ENCODE data around the gene WASL.

Gene WASL

GRCh38 chr7:123655614-123656013, 93.2 kb downstream of the WASL start, which contains the start of gene LMOD2:
Gene LMOD2, plus strand, starts transcription at chr7:123655866. Its CDS starts 98 bp downstream, at chr7:123655964.
- H3K9me3 ChIP-seq (ENCODE audit: control insufficient read depth in 5 of 5, low read length in 5 of 5), result no peaks in the 10 kb centered on the region
- no peaks in the 10 kb centered on the region for H3K36me3 ChIP-seq (ENCODE audit: control insufficient read depth in 5 of 5, insufficient read depth in 5 of 5, low read length in 5 of 5)
- no peak within 1 kb of the TSS for H3K9ac ChIP-seq (ENCODE audit: low read length in 5 of 5)
- no peak within 1 kb of the TSS for H3K4me3 ChIP-seq (ENCODE audit: low read depth in 1 of 5, low read length in 5 of 5)
- no peaks in the 10 kb centered on the region for H3K27me3 ChIP-seq (ENCODE audit: control insufficient read depth in 5 of 5, insufficient read depth in 4 of 5, low read length in 5 of 5)
- peaks cover 0 to 15% (median 6%) of the 10 kb centered on the region in 5 donors for H3K4me1 ChIP-seq (ENCODE audit: control insufficient read depth in 5 of 5, insufficient read depth in 5 of 5, low read length in 5 of 5)
- H3K27ac ChIP-seq (ENCODE audit: low read depth, low read length), result no peak within 1 kb of the TSS

GRCh38 chr7:123653162-123653561, 95.6 kb downstream of the WASL start:
- H3K9ac ChIP-seq (ENCODE audit: low read length in 5 of 5), result no peak overlapping the region
- H3K4me1 ChIP-seq (ENCODE audit: control insufficient read depth in 5 of 5, insufficient read depth in 5 of 5, low read length in 5 of 5), result peaks cover 0 to 21% (median 6%) of the 10 kb centered on the region in 5 donors
- no peaks in the 10 kb centered on the region for H3K27me3 ChIP-seq (ENCODE audit: control insufficient read depth in 5 of 5, insufficient read depth in 4 of 5, low read length in 5 of 5)
- H3K27ac ChIP-seq (ENCODE audit: low read depth, low read length), result no peak overlapping the region
- H3K36me3 ChIP-seq (ENCODE audit: control insufficient read depth in 5 of 5, insufficient read depth in 5 of 5, low read length in 5 of 5), result no peaks in the 10 kb centered on the region
- H3K4me3 ChIP-seq (ENCODE audit: low read depth in 1 of 5, low read length in 5 of 5), result no peak overlapping the region
- H3K9me3 ChIP-seq (ENCODE audit: control insufficient read depth in 5 of 5, low read length in 5 of 5), result no peaks in the 10 kb centered on the region

GRCh38 chr7:123652406-123652805, 96.4 kb downstream of the WASL start:
- no peaks in the 10 kb centered on the region for H3K36me3 ChIP-seq (ENCODE audit: control insufficient read depth in 5 of 5, insufficient read depth in 5 of 5, low read length in 5 of 5)
- no peaks in the 10 kb centered on the region for H3K27me3 ChIP-seq (ENCODE audit: control insufficient read depth in 5 of 5, insufficient read depth in 4 of 5, low read length in 5 of 5)
- no peak overlapping the region for H3K27ac ChIP-seq (ENCODE audit: low read depth, low read length)

DNA sequence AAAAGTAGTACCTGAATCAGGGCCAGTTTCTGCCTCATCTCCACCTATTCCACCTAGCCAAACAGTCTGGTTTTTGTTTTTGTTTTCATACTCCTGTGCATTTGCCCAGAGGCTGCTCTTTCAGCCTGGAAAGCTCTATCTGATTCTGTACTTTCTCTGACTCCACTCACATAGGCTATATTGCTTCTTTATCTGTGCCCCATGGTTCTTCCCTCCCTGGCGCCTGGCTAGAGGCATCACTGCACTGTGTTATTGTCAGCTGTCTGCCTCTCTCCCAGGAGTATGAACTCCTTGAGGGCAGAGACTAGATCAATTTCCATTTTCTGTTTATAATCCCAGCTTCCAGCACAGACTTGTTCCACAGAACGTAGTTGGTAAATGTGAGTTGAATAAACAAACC, 98.2 kb downstream of the WASL start:
- H3K4me3 ChIP-seq (ENCODE audit: low read depth in 1 of 5, low read length in 5 of 5), result no peak overlapping the region

More at GRCh38 chr7:123652406-123652805, 96.4 kb downstream of the WASL start:
- Histone ChIP-seq H3K4me3 (ENCODE audit: low read depth in 1 of 5, low read length in 5 of 5) (no peak overlapping the region), H3K9ac (ENCODE audit: low read length in 5 of 5) (no peak overlapping the region), H3K4me1 (ENCODE audit: control insufficient read depth in 5 of 5, insufficient read depth in 5 of 5, low read length in 5 of 5) (peaks cover 0 to 19% (median 6%) of the 10 kb centered on the region in 5 donors), H3K9me3 (ENCODE audit: control insufficient read depth in 5 of 5, low read length in 5 of 5) (no peaks in the 10 kb centered on the region)

GRCh38 chr7:123649964-123650363, 98.8 kb downstream of the WASL start:
- no peak overlapping the region for H3K27ac ChIP-seq (ENCODE audit: low read depth, low read length)

More for the DNA sequence above, 98.2 kb downstream of the WASL start:
- Histone ChIP-seq H3K4me1 (ENCODE audit: control insufficient read depth in 5 of 5, insufficient read depth in 5 of 5, low read length in 5 of 5) (peaks cover 3 to 18% (median 8%) of the 10 kb centered on the region in 5 donors), H3K36me3 (ENCODE audit: control insufficient read depth in 5 of 5, insufficient read depth in 5 of 5, low read length in 5 of 5) (no peaks in the 10 kb centered on the region), H3K27me3 (ENCODE audit: control insufficient read depth in 5 of 5, insufficient read depth in 4 of 5, low read length in 5 of 5) (no peaks in the 10 kb centered on the region), H3K9ac (ENCODE audit: low read length in 5 of 5) (no peak overlapping the region), H3K9me3 (ENCODE audit: control insufficient read depth in 5 of 5, low read length in 5 of 5) (no peaks in the 10 kb centered on the region), H3K27ac (ENCODE audit: low read depth, low read length) (no peak overlapping the region)

GRCh38 chr7:123647106-123647730, 101.6 kb downstream of the WASL start:
- Histone ChIP-seq H3K9ac (ENCODE audit: low read length in 5 of 5) (no peak overlapping the region), H3K9me3 (ENCODE audit: control insufficient read depth in 5 of 5, low read length in 5 of 5) (no peaks in the 10 kb centered on the region), H3K27me3 (ENCODE audit: control insufficient read depth in 5 of 5, insufficient read depth in 4 of 5, low read length in 5 of 5) (no peaks in the 10 kb centered on the region), H3K36me3 (ENCODE audit: control insufficient read depth in 5 of 5, insufficient read depth in 5 of 5, low read length in 5 of 5) (no peaks in the 10 kb centered on the region), H3K4me3 (ENCODE audit: low read depth in 1 of 5, low read length in 5 of 5) (no peak overlapping the region), H3K27ac (ENCODE audit: low read depth, low read length) (no peak overlapping the region), H3K4me1 (ENCODE audit: control insufficient read depth in 5 of 5, insufficient read depth in 5 of 5, low read length in 5 of 5) (peaks cover 6 to 42% (median 39%) of the 10 kb centered on the region in 5 donors)

More at GRCh38 chr7:123649964-123650363, 98.8 kb downstream of the WASL start:
- Histone ChIP-seq H3K36me3 (ENCODE audit: control insufficient read depth in 5 of 5, insufficient read depth in 5 of 5, low read length in 5 of 5) (no peaks in the 10 kb centered on the region), H3K4me3 (ENCODE audit: low read depth in 1 of 5, low read length in 5 of 5) (no peak overlapping the region), H3K27me3 (ENCODE audit: control insufficient read depth in 5 of 5, insufficient read depth in 4 of 5, low read length in 5 of 5) (no peaks in the 10 kb centered on the region), H3K4me1 (ENCODE audit: control insufficient read depth in 5 of 5, insufficient read depth in 5 of 5, low read length in 5 of 5) (peaks cover 4 to 24% (median 14%) of the 10 kb centered on the region in 5 donors), H3K9me3 (ENCODE audit: control insufficient read depth in 5 of 5, low read length in 5 of 5) (no peaks in the 10 kb centered on the region), H3K9ac (ENCODE audit: low read length in 5 of 5) (no peak overlapping the region)

DNA sequence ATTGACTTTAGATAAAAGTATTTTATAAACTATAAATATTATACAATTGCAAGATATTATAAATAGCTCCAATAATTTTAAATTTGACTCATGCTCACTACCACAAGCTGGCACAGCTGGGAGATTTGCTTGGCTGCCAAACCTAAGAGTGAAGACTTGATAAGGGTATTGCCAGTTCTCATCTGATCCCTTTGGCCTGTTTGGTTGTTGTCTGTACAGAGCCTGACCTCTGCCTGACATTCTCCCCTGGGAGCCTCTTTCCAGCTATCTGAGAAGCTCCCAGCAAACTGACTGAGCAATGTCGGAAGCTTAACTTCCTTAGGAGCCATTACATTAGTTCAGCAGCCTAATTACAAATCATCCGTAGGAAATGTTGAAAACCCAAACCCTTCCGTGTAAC, 103.3 kb downstream of the WASL start:
- Histone ChIP-seq H3K36me3 (ENCODE audit: control insufficient read depth in 5 of 5, insufficient read depth in 5 of 5, low read length in 5 of 5) (no peaks in the 10 kb centered on the region), H3K27ac (ENCODE audit: low read depth, low read length) (peak overlapping the region; percentile 2), H3K4me1 (ENCODE audit: control insufficient read depth in 5 of 5, insufficient read depth in 5 of 5, low read length in 5 of 5) (peaks cover 6 to 48% (median 43%) of the 10 kb centered on the region in 5 donors), H3K4me3 (ENCODE audit: low read depth in 1 of 5, low read length in 5 of 5) (no peak overlapping the region), H3K27me3 (ENCODE audit: control insufficient read depth in 5 of 5, insufficient read depth in 4 of 5, low read length in 5 of 5) (no peaks in the 10 kb centered on the region), H3K9ac (ENCODE audit: low read length in 5 of 5) (no peak overlapping the region), H3K9me3 (ENCODE audit: control insufficient read depth in 5 of 5, low read length in 5 of 5) (no peaks in the 10 kb centered on the region)

DNA sequence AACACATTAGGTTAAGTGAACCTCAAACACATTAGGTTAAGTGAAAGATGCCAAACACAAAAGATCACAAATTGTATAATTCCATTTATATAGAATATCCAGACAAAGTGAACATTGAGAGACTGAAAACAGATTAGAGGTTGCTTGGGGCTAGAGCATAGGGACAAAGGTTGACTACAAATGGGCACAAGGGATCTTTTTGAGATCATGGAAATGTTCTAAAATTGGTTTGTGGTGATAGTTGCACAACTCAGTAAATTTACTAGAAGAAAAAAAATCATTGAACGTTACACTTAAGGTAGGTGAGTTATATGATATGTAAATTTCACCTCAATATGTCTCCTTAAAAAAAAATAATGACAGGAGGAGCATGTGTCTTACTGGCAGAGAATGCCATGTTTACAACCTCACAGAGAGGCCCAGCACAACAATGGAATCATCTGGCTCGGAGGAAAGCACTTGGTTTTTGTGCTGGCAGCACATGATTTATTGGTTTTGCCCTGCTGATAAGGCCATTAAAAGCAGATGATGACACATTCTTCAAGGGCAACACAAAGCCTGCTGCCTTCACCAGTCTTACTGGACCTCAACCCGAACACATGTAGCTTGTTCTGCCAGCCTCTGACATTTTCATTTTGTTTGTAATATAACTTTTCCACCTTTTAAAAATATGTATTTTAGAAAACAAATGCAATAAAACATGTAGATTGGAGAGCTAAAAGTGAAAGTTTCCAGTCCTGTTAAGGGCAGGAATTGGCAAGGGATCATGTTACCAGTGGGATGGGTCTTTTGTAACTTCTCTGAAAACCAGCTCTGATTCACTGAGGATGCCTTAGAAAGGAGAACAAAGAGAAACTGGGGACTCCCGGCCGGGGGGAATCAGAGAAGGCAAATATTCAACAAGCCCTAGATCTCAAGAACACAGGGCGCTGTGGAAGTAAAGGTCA, 105.0 kb downstream of the WASL start:
- Histone ChIP-seq H3K27ac (ENCODE audit: low read depth, low read length) (peak overlapping the region; percentile 52), H3K4me1 (ENCODE audit: control insufficient read depth in 5 of 5, insufficient read depth in 5 of 5, low read length in 5 of 5) (peaks cover 6 to 48% (median 43%) of the 10 kb centered on the region in 5 donors), H3K9ac (ENCODE audit: low read length in 5 of 5) (peak overlapping the region in 1 of 5 donors; percentile 9), H3K36me3 (ENCODE audit: control insufficient read depth in 5 of 5, insufficient read depth in 5 of 5, low read length in 5 of 5) (no peaks in the 10 kb centered on the region), H3K9me3 (ENCODE audit: control insufficient read depth in 5 of 5, low read length in 5 of 5) (no peaks in the 10 kb centered on the region), H3K27me3 (ENCODE audit: control insufficient read depth in 5 of 5, insufficient read depth in 4 of 5, low read length in 5 of 5) (no peaks in the 10 kb centered on the region), H3K4me3 (ENCODE audit: low read depth in 1 of 5, low read length in 5 of 5) (peak overlapping the region in 1 of 5 donors; percentile 12)

- Histone ChIP-seq H3K36me3 (ENCODE audit: control insufficient read depth in 5 of 5, insufficient read depth in 5 of 5, low read length in 5 of 5) (no peaks in the 10 kb centered on the region), H3K9ac (ENCODE audit: low read length in 5 of 5) (peak overlapping the region in 1 of 5 donors; percentile 6), H3K4me3 (ENCODE audit: low read depth in 1 of 5, low read length in 5 of 5) (no peak overlapping the region), H3K4me1 (ENCODE audit: control insufficient read depth in 5 of 5, insufficient read depth in 5 of 5, low read length in 5 of 5) (peaks cover 6 to 47% (median 38%) of the 10 kb centered on the region in 5 donors), H3K27me3 (ENCODE audit: control insufficient read depth in 5 of 5, insufficient read depth in 4 of 5, low read length in 5 of 5) (no peaks in the 10 kb centered on the region), H3K9me3 (ENCODE audit: control insufficient read depth in 5 of 5, low read length in 5 of 5) (no peaks in the 10 kb centered on the region), H3K27ac (ENCODE audit: low read depth, low read length) (no peak overlapping the region)
Observed at GRCh38 chr7:123641901-123642300, 106.9 kb downstream of the WASL start.

- H3K9ac ChIP-seq (ENCODE audit: low read length in 5 of 5), result no peak overlapping the region
- H3K27ac ChIP-seq (ENCODE audit: low read depth, low read length), result no peak overlapping the region
Observed at GRCh38 chr7:123640583-123640982, 108.2 kb downstream of the WASL start.

More at GRCh38 chr7:123640583-123640982, 108.2 kb downstream of the WASL start:
- Histone ChIP-seq H3K4me3 (ENCODE audit: low read depth in 1 of 5, low read length in 5 of 5) (no peak overlapping the region), H3K36me3 (ENCODE audit: control insufficient read depth in 5 of 5, insufficient read depth in 5 of 5, low read length in 5 of 5) (no peaks in the 10 kb centered on the region), H3K4me1 (ENCODE audit: control insufficient read depth in 5 of 5, insufficient read depth in 5 of 5, low read length in 5 of 5) (peaks cover 4 to 41% (median 31%) of the 10 kb centered on the region in 5 donors), H3K9me3 (ENCODE audit: control insufficient read depth in 5 of 5, low read length in 5 of 5) (no peaks in the 10 kb centered on the region), H3K27me3 (ENCODE audit: control insufficient read depth in 5 of 5, insufficient read depth in 4 of 5, low read length in 5 of 5) (no peaks in the 10 kb centered on the region)

All from subcutaneous abdominal adipose tissue (tissue), 5 donors.